ENCODE measurements around the gene RHOBTB1.

Gene RHOBTB1

GRCh38 chr10:60944058-60944909, at the start of gene RHOBTB1:
TSS of gene RHOBTB1 (minus strand) at chr10:60944185. CDS start at chr10:60911542, 32,643 bp downstream.
- H3K27me3 ChIP-seq (ENCODE audit: insufficient read depth, low read length, poor library complexity), result peaks cover 8% of the 10 kb centered on the region
- peak within 1 kb of the TSS; percentile 76 for H3K4me2 ChIP-seq (ENCODE audit: insufficient read depth, low read length)
- peak within 1 kb of the TSS; percentile 82 for H3K9ac ChIP-seq (ENCODE audit: low read depth, low read length)
- ATAC-seq (ENCODE audit: insufficient read depth, low read depth) (peak; percentile 74), DNase-seq (peak; percentile 63)
- H3K4me1 ChIP-seq (ENCODE audit: insufficient read depth, low read length), result peaks cover 28% of the 10 kb centered on the region
- H3K9me3 ChIP-seq (ENCODE audit: insufficient read depth, low read length, severe bottlenecking), result no peaks in the 10 kb centered on the region
- no peaks in the 10 kb centered on the region for H4K20me1 ChIP-seq (ENCODE audit: insufficient read depth, low read length)
- no peaks in the 10 kb centered on the region for H3K36me3 ChIP-seq (ENCODE audit: insufficient read depth, low read length)
- H3K27ac ChIP-seq (ENCODE audit: low read length), result peak within 1 kb of the TSS; percentile 62
- peak within 1 kb of the TSS; percentile 87 for H2AFZ ChIP-seq (ENCODE audit: low read depth, low read length)
- H3K79me2 ChIP-seq (ENCODE audit: insufficient read depth, low read length), result no peaks in the 10 kb centered on the region
- peak; percentile 64 for TF ChIP-seq EZH2 (IDR thresholded peaks at IDR 0.05; ENCODE audit: borderline replicate concordance, low read depth, low read length, severe bottlenecking)
- no peak for TF ChIP-seq CTCF (IDR thresholded peaks at IDR 0.05; ENCODE audit: borderline replicate concordance, extremely low read depth, low read length, poor library complexity, severe bottlenecking)
- peak within 1 kb of the TSS; percentile 45 to 70 for H3K4me3 ChIP-seq (ENCODE audit: low read depth in 1 of 2, low read length in 2 of 2)

GRCh38 chr10:60992636-60993035, 48.7 kb upstream of the RHOBTB1 start:
- Histone ChIP-seq H3K4me1 (ENCODE audit: insufficient read depth, low read length) (no peaks in the 10 kb centered on the region), H3K27me3 (ENCODE audit: insufficient read depth, low read length, poor library complexity) (no peaks in the 10 kb centered on the region), H3K79me2 (ENCODE audit: insufficient read depth, low read length) (no peaks in the 10 kb centered on the region), H3K9me3 (ENCODE audit: insufficient read depth, low read length, severe bottlenecking) (no peaks in the 10 kb centered on the region), H3K4me3 (ENCODE audit: low read depth in 1 of 2, low read length in 2 of 2) (no peak overlapping the region), H3K9ac (ENCODE audit: low read depth, low read length) (no peak overlapping the region), H3K4me2 (ENCODE audit: insufficient read depth, low read length) (no peak overlapping the region), H2AFZ (ENCODE audit: low read depth, low read length) (no peak overlapping the region), H3K36me3 (ENCODE audit: insufficient read depth, low read length) (no peaks in the 10 kb centered on the region), H4K20me1 (ENCODE audit: insufficient read depth, low read length) (no peaks in the 10 kb centered on the region), H3K27ac (ENCODE audit: low read length) (no peak overlapping the region)
- ATAC-seq (ENCODE audit: insufficient read depth, low read depth) (no peak), DNase-seq (no peak)
- TF ChIP-seq EZH2 (IDR thresholded peaks at IDR 0.05; ENCODE audit: borderline replicate concordance, low read depth, low read length, severe bottlenecking) (no peak), CTCF (IDR thresholded peaks at IDR 0.05; ENCODE audit: borderline replicate concordance, extremely low read depth, low read length, poor library complexity, severe bottlenecking) (no peak)

- no peak overlapping the region for H3K27ac ChIP-seq (ENCODE audit: low read length)
- no peaks in the 10 kb centered on the region for H3K9me3 ChIP-seq (ENCODE audit: insufficient read depth, low read length, severe bottlenecking)
- TF ChIP-seq CTCF (IDR thresholded peaks at IDR 0.05; ENCODE audit: borderline replicate concordance, extremely low read depth, low read length, poor library complexity, severe bottlenecking) (no peak), EZH2 (IDR thresholded peaks at IDR 0.05; ENCODE audit: borderline replicate concordance, low read depth, low read length, severe bottlenecking) (no peak)
- DNase-seq (no peak), ATAC-seq (ENCODE audit: insufficient read depth, low read depth) (no peak)
- H4K20me1 ChIP-seq (ENCODE audit: insufficient read depth, low read length), result no peaks in the 10 kb centered on the region
- H3K4me1 ChIP-seq (ENCODE audit: insufficient read depth, low read length), result no peaks in the 10 kb centered on the region
- no peak overlapping the region for H3K4me3 ChIP-seq (ENCODE audit: low read depth in 1 of 2, low read length in 2 of 2)
- H3K27me3 ChIP-seq (ENCODE audit: insufficient read depth, low read length, poor library complexity), result no peaks in the 10 kb centered on the region
- no peak overlapping the region for H3K4me2 ChIP-seq (ENCODE audit: insufficient read depth, low read length)
- H3K9ac ChIP-seq (ENCODE audit: low read depth, low read length), result no peak overlapping the region
- no peak overlapping the region for H2AFZ ChIP-seq (ENCODE audit: low read depth, low read length)
- H3K36me3 ChIP-seq (ENCODE audit: insufficient read depth, low read length), result no peaks in the 10 kb centered on the region
- H3K79me2 ChIP-seq (ENCODE audit: insufficient read depth, low read length), result no peaks in the 10 kb centered on the region
Measured at GRCh38 chr10:60990663-60991062, 46.7 kb upstream of the RHOBTB1 start.

All from DND-41 (cell line).